GM18907 (cell line): ENCODE measurements around the gene NCK1.
"Not testable (repeated sequence)": the region's sequence is repeated elsewhere in the genome, so short reads cannot be mapped to it uniquely, and the experiment has no call there.

ENCODE experiments used
- ATAC-seq: cut with Tn5 transposase; IDR thresholded peaks from one replicate; pipeline ENCODE4 v1.9.1; 2021; ENCODE audit warnings: mild to moderate bottlenecking, moderate library complexity; ENCODE audit not compliant: unreplicated experiment

The NCK1 gene

GRCh38 chr3:136942803-136943202 lies 80.8 kb downstream of the NCK1 start:
- no peak for ATAC-seq

GRCh38 chr3:136943436-136943835 lies 81.4 kb downstream of the NCK1 start:
- no peak for ATAC-seq

GRCh38 chr3:136946978-136947377 lies 85.0 kb downstream of the NCK1 start:
- ATAC-seq = no peak

GRCh38 chr3:136947477-136947876 lies 85.5 kb downstream of the NCK1 start:
- ATAC-seq = peak; percentile 59

GRCh38 chr3:136949146-136949545 lies 87.1 kb downstream of the NCK1 start:
- ATAC-seq = no peak

GRCh38 chr3:136949708-136950107 lies 87.7 kb downstream of the NCK1 start:
- no peak for ATAC-seq

- no peak for ATAC-seq
Measured at GRCh38 chr3:136950623-136951022, 88.6 kb downstream of the NCK1 start.

GRCh38 chr3:136952292-136952691 lies 90.3 kb downstream of the NCK1 start:
- ATAC-seq = no peak

- no peak for ATAC-seq
Measured at GRCh38 chr3:136954251-136954650, 92.2 kb downstream of the NCK1 start.

- ATAC-seq = no peak
Measured at GRCh38 chr3:136954980-136955780, 93.2 kb downstream of the NCK1 start.

- ATAC-seq = no peak
Measured at GRCh38 chr3:136955813-136956212, 93.8 kb downstream of the NCK1 start.

GRCh38 chr3:136956971-136957370 lies 95.0 kb downstream of the NCK1 start:
- ATAC-seq = no peak

GRCh38 chr3:136957751-136958288 lies 95.8 kb downstream of the NCK1 start, which contains the start of gene IL20RB:
Gene IL20RB (plus strand): TSS chr3:136957983. CDS start chr3:136958114, 131 bp downstream.
- ATAC-seq = no peak

GRCh38 chr3:136958939-136959338 lies 96.9 kb downstream of the NCK1 start:
- ATAC-seq = no peak

GRCh38 chr3:136959599-136959998 lies 97.6 kb downstream of the NCK1 start:
- no peak for ATAC-seq

GRCh38 chr3:136960838-136961836 lies 99.1 kb downstream of the NCK1 start:
- ATAC-seq = no peak

- ATAC-seq = no peak
Measured at GRCh38 chr3:136962927-136963326, 100.9 kb downstream of the NCK1 start.

GRCh38 chr3:136969539-136969938 lies 107.5 kb downstream of the NCK1 start:
- ATAC-seq = not testable (repeated sequence)

- no peak for ATAC-seq
Measured at GRCh38 chr3:136973352-136973751, 111.3 kb downstream of the NCK1 start.

GRCh38 chr3:136974670-136975069 lies 112.7 kb downstream of the NCK1 start:
- no peak for ATAC-seq

GRCh38 chr3:136979204-136979603 lies 117.2 kb downstream of the NCK1 start:
- no peak for ATAC-seq
